ENCODE measurements around the gene TMEM126B. TPM values are rescaled to one million over a fixed set of nuclear protein-coding genes. Genes with fewer than 3 reads are reported as not detected.
"Not testable (repeated sequence)": the region's sequence is repeated elsewhere in the genome, so short reads cannot be mapped to it uniquely, and the experiment has no call there.

Gene TMEM126B
- total and polyA plus RNA-seq, 8 donors: 4.3 to 104 (median 59.6) TPM

DNA sequence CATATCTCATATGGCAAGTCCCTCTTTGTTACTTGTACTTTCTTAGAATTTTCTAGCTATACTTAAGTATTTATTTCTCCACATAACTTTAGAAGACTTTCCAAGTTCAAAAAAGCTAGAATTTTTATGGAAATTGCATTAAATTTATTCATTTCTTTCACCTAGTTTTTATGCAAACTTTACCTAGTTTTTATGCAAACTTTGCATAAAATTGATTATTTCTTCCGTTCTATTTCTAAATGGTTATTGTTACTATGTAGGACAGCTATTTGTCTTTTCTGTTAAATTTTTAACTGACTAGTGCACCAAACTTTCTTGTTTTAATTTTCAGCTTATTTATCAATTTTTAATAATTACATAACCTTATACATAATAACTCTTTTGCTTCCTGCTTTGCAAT lies 39.8 kb downstream of the TMEM126B start:
- Histone ChIP-seq H3K4me3 (no peak overlapping the region), H3K36me3 (no peaks in the 10 kb centered on the region), H3K9me3 (no peaks in the 10 kb centered on the region), H3K27ac (no peak overlapping the region), H3K27me3 (no peaks in the 10 kb centered on the region), H3K4me1 (peaks cover 8 to 20% (median 11%) of the 10 kb centered on the region in 4 donors)
- 56 to 90% (median 79%) methylated on average over 1 of the region's 1 CpG for WGBS, 5 donors
- TF ChIP-seq, protein P1, sequence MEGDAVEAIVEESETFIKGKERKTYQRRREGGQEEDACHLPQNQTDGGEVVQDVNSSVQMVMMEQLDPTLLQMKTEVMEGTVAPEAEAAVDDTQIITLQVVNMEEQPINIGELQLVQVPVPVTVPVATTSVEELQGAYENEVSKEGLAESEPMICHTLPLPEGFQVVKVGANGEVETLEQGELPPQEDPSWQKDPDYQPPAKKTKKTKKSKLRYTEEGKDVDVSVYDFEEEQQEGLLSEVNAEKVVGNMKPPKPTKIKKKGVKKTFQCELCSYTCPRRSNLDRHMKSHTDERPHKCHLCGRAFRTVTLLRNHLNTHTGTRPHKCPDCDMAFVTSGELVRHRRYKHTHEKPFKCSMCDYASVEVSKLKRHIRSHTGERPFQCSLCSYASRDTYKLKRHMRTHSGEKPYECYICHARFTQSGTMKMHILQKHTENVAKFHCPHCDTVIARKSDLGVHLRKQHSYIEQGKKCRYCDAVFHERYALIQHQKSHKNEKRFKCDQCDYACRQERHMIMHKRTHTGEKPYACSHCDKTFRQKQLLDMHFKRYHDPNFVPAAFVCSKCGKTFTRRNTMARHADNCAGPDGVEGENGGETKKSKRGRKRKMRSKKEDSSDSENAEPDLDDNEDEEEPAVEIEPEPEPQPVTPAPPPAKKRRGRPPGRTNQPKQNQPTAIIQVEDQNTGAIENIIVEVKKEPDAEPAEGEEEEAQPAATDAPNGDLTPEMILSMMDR (IDR thresholded peaks at IDR 0.05): no peak
- TF ChIP-seq POLR2AphosphoS5 (IDR thresholded peaks at IDR 0.05): no peak
- TF ChIP-seq EP300 (IDR thresholded peaks at IDR 0.05): no peak
- TF ChIP-seq POLR2A (IDR thresholded peaks at IDR 0.05): no peak
- intact Hi-C loops (cut with DNase I; ENCODE audit: low total_unique reads): no loop called here
- DNase-seq: no peak

DNA sequence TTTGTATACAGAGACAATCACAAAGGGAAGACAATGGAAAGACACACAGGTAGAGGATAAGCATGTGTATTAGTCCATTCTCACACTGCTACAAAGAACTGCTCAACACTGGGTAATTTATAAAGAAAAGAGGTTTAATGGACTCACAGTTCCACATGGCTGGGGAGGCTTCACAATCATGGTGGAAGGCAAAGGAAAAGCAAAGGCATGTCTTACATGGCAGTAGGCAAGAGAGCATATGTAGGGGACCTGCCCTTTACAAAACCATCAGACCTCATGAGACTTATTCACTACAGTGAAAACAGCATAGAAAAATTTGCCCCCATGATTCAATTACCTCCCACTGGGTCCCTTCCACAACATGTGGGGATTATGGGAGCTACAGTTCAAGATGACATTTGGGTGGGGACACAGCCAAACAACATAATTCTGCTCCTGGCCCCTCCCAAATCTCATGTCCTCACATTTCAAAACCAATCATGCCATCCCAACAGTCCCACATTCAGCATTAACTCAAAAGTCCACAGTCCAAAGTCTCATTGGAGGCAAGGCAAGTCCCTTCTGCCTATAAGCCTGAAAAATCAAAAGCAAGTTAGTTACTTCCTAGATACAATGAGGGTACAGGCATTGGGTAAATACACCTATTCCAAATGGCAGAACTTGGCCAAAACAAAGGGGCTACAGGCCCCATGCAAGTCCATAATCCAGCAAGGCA lies 42.7 kb downstream of the TMEM126B start:
- H3K9me3 ChIP-seq; H3K4me1 ChIP-seq; H3K4me3 ChIP-seq; H3K27me3 ChIP-seq; H3K27ac ChIP-seq; intact Hi-C loops (cut with DNase I; ENCODE audit: low total_unique reads); DNase-seq; H3K36me3 ChIP-seq: not testable (repeated sequence)

DNA sequence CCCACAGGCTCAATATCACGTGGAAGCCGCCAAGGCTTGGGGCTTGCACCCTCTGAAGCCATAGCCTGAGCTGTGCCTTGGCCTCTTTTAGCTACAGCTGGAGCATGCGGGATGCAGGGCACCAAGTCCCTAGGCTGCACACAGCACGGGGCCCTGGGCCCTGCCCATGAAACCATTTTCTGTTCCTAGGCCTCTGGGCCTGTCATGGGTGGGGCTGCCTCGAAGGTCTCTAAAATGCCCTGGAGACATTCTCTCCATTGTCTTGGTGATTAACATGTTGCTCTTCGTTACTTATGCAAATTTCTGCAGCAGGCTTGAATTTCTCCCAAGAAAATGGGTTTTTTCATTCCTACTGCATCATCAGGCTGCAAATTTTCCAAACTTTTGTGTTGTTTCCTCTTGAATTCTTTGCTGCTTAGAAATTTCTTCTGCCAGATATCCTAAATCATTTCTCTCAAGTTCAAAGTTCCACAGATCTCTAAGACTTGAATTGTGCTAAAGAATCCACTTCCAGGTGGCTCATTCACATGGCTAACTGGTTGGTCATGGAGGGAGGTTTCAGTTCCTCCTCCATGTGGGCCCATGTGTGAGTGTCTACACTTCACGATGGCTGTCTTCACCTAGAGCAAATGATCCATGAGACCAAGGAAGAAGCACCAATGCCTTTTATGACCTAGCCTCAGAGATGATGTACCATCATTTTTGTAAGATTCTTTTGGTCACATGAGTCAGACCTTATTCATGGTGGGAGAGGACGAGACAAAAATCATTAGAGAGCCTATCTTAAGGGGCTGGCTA lies 43.9 kb downstream of the TMEM126B start:
- TF ChIP-seq EP300 (IDR thresholded peaks at IDR 0.05) (no peak), POLR2A (IDR thresholded peaks at IDR 0.05) (no peak), POLR2AphosphoS5 (IDR thresholded peaks at IDR 0.05) (no peak)
- TF ChIP-seq, protein P1 (IDR thresholded peaks at IDR 0.05): no peak
- Histone ChIP-seq H3K4me1 (peaks cover 0 to under 1% (median 0%) of the 10 kb centered on the region in 4 donors), H3K27me3 (no peaks in the 10 kb centered on the region), H3K27ac (no peak overlapping the region), H3K36me3 (no peaks in the 10 kb centered on the region), H3K9me3 (peaks cover 0 to 5% (median 0%) of the 10 kb centered on the region in 4 donors), H3K4me3 (no peak overlapping the region)
- intact Hi-C loops (cut with DNase I; ENCODE audit: low total_unique reads): no loop called here
- WGBS, 5 donors: 90 to 94% (median 93%) methylated on average over 8 of the region's 8 CpGs
- DNase-seq: no peak

DNA sequence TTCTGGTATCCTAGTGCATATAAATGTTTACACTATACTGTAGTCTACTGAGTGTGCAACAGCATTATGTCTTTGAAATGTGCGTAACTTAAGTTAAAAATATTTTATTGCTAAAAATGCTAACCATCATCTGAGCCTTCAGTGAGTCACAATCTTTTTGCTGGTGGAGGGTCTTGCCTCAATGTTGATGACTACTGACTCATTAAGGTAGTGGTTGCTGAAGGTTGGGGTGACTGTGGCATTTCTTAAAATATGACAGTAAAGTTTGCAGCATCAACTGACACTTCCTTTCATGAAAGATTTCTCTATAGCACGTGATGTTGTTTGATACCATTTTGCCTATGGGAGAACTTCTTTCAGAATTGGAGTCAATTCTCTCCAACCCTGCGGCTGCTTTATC lies 45.0 kb downstream of the TMEM126B start:
- Histone ChIP-seq H3K36me3 (no peaks in the 10 kb centered on the region), H3K27ac (no peak overlapping the region), H3K4me1 (no peaks in the 10 kb centered on the region), H3K27me3 (no peaks in the 10 kb centered on the region), H3K4me3 (no peak overlapping the region), H3K9me3 (peaks cover 0 to 5% (median 0%) of the 10 kb centered on the region in 4 donors)
- TF ChIP-seq, protein P1 (IDR thresholded peaks at IDR 0.05): no peak
- DNase-seq: no peak
- 86 to 94% (median 88%) methylated on average over 3 of the region's 3 CpGs for whole genome bisulfite sequencing, 5 donors
- intact Hi-C loops (cut with DNase I; ENCODE audit: low total_unique reads): no loop called here

DNA sequence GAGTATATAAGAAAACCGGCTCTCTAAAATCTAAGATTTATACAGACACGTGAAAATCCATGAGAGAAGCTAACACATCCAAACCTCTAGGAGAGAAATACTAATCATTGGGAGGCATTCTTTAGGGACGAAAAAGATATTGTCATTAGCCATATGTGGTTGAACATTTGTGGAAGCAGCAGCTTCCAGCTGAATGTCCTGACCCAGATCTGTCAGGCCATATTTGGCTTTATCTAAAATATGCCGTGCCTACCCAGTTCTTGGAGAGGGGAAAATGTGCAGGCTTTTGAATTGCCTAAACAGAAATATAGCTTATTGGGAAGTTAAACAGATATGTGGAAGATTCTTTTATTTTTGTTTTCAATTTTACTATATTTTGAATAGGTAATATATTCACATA lies 51.2 kb downstream of the TMEM126B start:
- TF ChIP-seq, protein P1 (IDR thresholded peaks at IDR 0.05): no peak
- TF ChIP-seq POLR2A (IDR thresholded peaks at IDR 0.05): no peak
- no peak for TF ChIP-seq POLR2AphosphoS5 (IDR thresholded peaks at IDR 0.05)
- TF ChIP-seq EP300 (IDR thresholded peaks at IDR 0.05): no peak
- H3K27me3 ChIP-seq: no peaks in the 10 kb centered on the region
- peaks cover 4 to 20% (median 13%) of the 10 kb centered on the region in 4 donors for H3K4me1 ChIP-seq
- no peak overlapping the region for H3K27ac ChIP-seq
- DNase-seq: no peak
- WGBS, 5 donors: 49 to 86% (median 84%) methylated on average over 4 of the region's 4 CpGs
- intact Hi-C loops (cut with DNase I; ENCODE audit: low total_unique reads): no loop called here
- H3K9me3 ChIP-seq: peaks cover 0 to 2% (median 0%) of the 10 kb centered on the region in 4 donors
- no peak overlapping the region for H3K4me3 ChIP-seq
- H3K36me3 ChIP-seq: no peaks in the 10 kb centered on the region

Measured in stomach (tissue), 9 donors.